GM19351 (cell line): ENCODE results near the gene ANTKMT.
A peak's percentile ranks its signal among the peaks of the same experiment; 100 is the strongest.
"Not testable (repeated sequence)": the region's sequence is repeated elsewhere in the genome, so short reads cannot be mapped to it uniquely, and the experiment has no call there.

ENCODE experiments used
- ATAC-seq: cut with Tn5 transposase; IDR thresholded peaks from one replicate; pipeline ENCODE4 v1.9.1; 2021; ENCODE audit warnings: mild to moderate bottlenecking, moderate library complexity; ENCODE audit not compliant: unreplicated experiment

The ANTKMT gene

DNA sequence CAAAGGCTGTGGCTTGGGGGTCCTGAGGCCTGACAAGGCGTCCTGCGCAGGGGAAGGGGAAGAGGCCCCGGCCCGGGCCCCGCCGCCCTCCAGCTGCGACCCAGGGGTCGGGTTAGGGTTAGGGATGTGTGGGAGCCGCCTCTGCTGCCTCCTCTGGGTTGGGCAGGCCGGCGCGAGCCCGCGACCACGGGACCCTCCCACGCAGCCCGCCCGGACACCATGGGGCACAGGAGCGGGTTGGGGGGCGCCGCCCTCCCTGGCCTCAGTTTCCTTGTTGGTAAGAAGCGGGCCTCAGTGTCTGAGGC is 19.5 kb downstream of the ANTKMT start:
- peak; percentile 6 for ATAC-seq

- ATAC-seq, result peak; percentile 55
Observed at GRCh38 chr16:740764-741505, 20.0 kb downstream of the ANTKMT start, which contains the start of gene CIAO3. TSS of gene CIAO3 (minus strand) at chr16:740997. CDS start at chr16:740985, 12 bp downstream.

DNA sequence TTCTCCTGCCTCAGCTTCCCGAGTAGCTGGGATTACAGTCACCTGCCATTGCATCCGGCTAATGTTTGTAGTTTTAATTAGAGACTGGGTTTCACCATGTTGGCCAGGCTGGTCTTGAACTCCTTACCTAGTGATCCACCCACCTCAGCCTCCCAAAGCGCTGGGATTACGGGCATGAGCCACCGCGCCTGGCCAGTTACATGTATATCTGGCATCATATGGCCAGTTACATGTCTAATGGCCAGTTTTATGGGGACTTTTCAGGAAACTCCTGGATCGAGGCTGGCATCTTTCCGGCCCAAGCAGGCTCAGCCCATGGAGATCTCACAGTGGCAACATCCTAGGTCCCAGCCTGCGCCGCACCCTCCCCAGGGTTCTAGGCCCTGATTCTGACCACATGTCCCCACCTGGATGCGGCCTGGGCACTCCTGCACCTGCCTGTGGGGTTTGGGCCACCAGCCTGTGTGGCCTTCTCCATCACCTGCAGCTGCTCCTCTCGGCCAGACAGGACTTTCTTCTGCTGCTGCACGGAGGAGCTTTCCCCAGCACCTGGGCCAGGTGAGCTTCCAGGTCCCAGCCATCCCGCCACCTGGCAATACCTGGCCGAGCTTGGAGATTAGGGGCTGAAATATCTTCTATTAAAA is 21.2 kb downstream of the ANTKMT start:
- ATAC-seq, result no peak

- not testable (repeated sequence) for ATAC-seq
Observed at GRCh38 chr16:742894-743293, 21.9 kb downstream of the ANTKMT start.

DNA sequence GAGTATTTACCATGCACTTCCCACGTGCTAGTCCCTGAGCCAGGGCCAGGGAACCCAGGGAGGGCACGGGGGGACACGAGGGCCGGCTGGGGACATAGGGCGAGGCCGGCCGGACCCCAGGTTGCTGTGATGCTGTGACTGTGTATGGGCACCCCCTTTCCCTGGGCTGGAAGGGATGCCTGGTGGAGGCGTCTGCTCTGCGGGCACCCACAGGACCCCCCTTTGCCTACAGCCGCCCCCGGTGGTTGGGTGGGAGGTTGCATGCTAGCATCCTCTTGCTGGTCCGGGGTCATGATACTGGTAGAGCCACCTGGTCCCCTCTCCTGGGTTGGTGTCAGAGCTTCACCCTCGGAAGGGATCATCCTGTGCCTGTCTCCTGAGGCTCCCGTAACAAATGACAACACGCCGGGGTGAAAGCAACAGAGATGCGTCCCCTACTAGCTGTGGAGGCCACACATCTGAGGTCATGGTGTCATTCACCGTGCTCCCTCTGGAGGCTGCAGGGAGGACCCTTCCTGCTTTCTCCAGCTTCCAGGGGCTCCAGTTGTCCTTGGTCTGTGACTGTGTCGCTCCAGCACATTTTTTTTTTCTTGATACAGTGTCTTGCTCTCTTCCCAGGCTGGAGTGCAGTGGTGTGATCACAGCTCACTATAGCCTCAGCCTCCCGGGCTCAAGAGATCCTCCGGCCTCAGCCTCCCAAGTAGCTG is 23.0 kb downstream of the ANTKMT start:
- no peak for ATAC-seq

GRCh38 chr16:745739-746138 is 24.8 kb downstream of the ANTKMT start:
- ATAC-seq, result no peak

DNA sequence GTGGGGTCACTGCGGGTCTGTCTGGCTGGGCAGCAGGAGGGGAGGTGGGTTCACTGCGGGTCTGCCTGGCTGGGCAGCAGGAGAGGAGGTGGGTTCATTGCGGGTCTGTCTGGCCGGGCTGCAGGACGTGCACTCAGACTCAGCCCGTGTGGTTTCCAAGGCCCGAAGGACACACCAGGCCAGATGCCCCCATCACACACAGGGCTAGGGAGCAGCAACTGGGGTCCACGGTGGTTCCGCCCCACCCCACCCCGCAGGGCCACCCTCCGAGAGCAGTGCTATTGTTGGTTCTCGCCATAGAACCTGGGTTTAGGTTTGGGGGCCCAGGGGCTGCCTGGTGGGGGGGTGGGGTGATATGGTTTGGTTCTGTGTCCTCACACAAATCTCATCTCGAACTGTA is 25.7 kb downstream of the ANTKMT start:
- no peak for ATAC-seq

DNA sequence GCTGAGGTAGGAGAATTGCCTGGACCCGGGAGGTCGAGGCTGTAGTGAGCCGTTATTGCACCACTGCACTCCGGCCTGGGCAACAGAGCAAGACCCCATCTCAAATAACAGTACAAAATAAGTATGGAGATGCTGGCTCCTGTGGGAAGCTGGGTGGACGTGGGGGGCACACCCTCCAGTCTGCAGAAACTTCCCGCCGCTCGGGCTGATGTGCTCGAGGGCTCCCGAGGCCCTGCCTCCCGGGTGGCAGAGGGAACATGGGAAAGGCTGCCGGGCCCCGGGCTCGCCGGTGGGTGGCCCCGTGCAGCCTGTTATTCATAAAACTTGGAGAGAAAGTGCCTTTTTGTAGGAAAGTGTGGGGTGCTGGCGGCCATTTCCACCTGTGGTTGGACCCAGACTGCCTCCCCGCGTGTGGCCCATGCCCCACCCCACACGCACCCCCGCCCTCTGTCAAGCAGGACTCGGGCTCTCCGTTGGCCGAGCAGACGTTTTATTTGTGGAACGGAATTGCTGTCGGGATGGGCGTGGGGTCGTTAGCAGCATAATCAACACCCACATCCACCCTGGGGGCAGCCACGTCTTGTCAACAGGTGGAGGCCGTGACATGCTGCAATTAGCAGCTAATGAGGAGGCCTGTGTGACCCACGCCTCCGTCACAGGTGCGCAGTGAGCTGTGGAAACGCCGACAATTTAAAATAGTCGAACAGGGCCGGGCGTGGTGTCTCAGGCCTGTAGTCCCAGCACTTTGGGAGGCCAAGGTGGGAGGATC is 27.2 kb downstream of the ANTKMT start:
- no peak for ATAC-seq

GRCh38 chr16:749010-749409 is 28.1 kb downstream of the ANTKMT start:
- ATAC-seq, result no peak

DNA sequence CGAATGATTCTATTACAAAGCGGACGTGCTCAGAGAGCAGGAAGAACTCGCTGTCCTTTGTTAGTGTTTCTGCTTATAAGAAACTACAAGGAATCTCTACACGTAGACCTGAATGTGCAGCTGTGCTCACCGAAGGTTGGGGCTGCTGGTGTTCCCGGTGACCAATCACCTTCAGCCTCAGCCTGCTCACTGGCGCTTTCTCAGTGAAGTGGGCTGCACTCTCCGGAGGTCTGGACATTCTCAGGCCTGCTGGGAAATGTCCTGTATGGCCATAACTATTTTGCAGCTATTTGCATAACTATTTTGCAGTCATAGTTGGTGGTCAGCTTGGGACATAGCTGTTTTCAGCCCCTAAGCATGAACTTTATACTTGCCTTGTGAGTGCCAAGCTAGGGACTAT is 29.5 kb downstream of the ANTKMT start:
- no peak for ATAC-seq

DNA sequence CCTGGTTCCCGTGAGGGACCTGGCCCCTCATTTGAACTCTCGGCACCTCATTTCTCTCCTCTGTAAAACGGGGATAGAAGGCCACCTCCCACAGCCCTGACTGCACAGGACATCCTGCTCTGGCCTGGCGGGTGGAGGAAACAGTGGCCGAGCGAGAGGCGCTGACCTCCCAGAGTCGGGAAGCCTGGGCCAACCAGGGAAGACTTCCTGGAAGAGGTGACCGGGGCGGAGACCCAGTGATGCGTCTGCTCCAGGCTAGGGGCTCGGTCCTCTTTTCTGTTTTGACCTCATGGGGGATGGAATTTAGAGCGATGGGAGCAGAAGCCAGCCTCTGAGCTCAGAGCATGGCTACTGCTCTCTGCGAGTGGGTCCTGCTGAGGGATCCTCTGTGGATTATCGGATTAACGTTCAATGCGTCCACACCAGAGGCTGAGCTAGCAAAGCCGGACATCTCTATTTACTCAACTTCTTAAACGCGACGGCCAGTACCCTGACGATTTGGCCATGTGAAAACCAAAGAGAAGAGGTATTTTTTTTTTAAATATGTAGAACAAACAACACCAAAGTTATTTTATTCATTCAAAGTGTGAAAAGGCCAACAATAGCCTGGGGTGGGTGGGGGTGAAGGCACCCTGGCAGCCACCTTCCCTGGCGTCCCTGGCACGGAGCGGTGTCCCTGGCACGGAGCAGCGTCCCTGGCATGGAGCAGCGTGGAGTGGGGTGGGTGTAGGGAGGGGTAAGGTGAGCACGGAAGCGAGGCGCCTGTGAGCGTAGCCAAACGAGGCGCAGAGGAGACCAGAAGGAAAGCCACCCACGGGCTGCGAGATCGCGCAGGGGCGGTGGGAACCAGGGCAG is 30.4 kb downstream of the ANTKMT start:
- no peak for ATAC-seq

GRCh38 chr16:752007-752312 is 31.0 kb downstream of the ANTKMT start:
- no peak for ATAC-seq

GRCh38 chr16:754121-754607 is 33.2 kb downstream of the ANTKMT start:
- ATAC-seq, result not testable (repeated sequence)

GRCh38 chr16:754656-755055 is 33.7 kb downstream of the ANTKMT start:
- no peak for ATAC-seq

DNA sequence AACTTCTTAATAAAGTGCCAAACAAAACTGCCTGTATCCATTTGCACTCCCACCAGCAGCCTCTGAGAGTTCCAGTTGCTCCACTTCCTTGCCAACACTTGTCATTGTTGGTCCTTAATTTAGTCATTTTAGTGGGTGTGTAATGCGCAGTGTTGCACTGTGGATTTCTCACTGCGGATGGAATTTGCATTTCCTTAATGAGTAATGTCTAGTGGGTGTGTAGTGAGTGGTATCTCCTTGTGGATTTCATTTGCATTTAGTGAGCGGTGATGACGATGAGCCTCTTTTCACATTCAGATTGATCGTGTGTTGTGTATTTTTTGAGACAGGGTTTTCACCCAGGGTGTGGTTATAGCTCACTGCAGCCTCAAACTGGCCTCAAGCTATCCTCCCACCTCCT is 35.5 kb downstream of the ANTKMT start:
- ATAC-seq, result no peak

GRCh38 chr16:759110-759910 is 38.4 kb downstream of the ANTKMT start:
- no peak for ATAC-seq

GRCh38 chr16:760065-760464 is 39.1 kb downstream of the ANTKMT start:
- ATAC-seq, result no peak

DNA sequence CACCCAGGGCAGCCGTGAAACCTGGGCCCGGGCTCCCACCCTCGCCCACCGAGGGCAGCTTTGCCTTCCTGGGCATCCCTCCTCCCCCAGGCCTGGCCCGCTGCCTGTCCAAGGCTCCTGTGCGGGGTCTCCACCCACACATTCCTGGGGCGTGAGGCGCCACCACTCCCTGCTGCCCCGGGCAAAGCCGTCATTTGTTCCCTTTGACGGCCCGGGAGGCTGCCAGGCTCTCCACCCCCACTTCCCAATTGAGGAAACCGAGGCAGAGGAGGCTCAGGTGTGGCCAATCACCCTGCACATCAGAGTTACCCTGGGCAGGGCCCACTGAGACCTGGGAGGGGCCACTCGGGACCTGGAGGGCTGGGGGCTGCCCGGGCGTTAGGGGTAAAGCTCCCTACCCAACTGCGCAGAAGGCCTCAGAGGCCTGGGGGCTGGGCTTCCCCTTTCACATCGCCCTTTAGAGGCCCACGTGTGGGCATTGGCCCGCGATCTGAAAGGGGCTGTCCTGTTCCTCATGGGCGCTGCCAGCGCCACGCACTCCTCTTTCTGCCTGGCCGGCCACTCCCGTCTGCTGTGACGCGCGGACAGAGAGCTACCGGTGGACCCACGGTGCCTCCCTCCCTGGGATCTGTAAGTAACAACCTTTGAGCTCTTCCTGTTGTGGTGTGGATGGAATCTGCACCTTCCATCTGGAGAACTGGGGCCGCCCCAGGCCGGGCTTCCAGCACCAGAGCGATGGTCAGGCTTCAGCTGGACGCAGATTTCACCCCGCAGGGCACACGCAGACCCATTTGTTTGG is 39.8 kb downstream of the ANTKMT start, which contains the start of gene MSLN:
Gene MSLN (plus strand): TSS at position 190 of the 799 bp plus-strand sequence. CDS start 1,947 bp downstream, outside the sequence.
- no peak for ATAC-seq
